ENCODE measurements around the gene PRR7.

Gene PRR7

GRCh38 chr5:177499842-177500241 lies 53.2 kb downstream of the PRR7 start:
- no peak for DNase-seq (ENCODE audit: low spot score)

GRCh38 chr5:177500685-177501522 lies 54.3 kb downstream of the PRR7 start:
- DNase-seq (ENCODE audit: low spot score): peak; percentile 89

GRCh38 chr5:177501874-177502678 lies 55.5 kb downstream of the PRR7 start:
- DNase-seq (ENCODE audit: low spot score): no peak

- no peak for DNase-seq (ENCODE audit: low spot score)
These were observed 56.3 kb downstream of the PRR7 start for GRCh38 chr5:177502886-177503285.

GRCh38 chr5:177503351-177504085 lies 56.9 kb downstream of the PRR7 start:
- DNase-seq (ENCODE audit: low spot score): no peak

GRCh38 chr5:177504086-177505056 lies 57.8 kb downstream of the PRR7 start:
- DNase-seq (ENCODE audit: low spot score): no peak

GRCh38 chr5:177505075-177505474 lies 58.5 kb downstream of the PRR7 start:
- no peak for DNase-seq (ENCODE audit: low spot score)

Measured in left forelimb (tissue), 1 donor.